ENCODE results near the gene SKI.
A peak's percentile ranks its signal among the peaks of the same experiment; 100 is the strongest.
"Not testable (repeated sequence)": the region's sequence is repeated elsewhere in the genome, so short reads cannot be mapped to it uniquely, and the experiment has no call there.

The SKI gene

DNA sequence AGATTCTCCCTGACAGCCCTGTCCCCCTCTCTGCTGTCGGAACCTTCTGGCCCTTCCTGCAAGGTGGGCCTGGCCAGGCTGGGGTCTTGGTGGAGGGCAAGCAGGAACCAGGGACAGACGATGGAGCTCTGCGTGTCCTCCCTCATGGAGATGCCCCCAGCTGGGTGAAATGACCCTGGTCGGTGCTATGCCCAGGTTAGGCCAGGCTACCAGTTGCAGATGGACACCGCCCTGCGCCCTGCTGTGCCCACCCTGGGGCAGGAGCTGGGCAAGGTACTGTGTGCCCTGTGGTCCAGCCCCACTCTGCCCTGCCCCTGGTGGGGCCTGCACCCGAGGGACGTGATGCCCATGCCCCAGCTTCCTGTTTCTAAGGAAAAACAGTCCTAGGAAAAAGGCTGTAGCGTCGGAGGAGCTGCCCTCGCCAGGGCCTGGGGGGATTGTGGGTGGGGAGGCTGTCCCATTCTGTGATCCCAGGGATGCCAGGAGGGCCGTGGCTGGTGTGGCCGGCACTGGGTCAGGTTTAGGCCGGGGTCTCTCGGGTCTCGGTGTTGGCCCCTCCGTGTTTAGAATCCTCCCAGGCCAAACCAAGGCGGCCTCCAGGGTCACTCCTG is 85.6 kb downstream of the SKI start:
- DNase-seq, result no peak

DNA sequence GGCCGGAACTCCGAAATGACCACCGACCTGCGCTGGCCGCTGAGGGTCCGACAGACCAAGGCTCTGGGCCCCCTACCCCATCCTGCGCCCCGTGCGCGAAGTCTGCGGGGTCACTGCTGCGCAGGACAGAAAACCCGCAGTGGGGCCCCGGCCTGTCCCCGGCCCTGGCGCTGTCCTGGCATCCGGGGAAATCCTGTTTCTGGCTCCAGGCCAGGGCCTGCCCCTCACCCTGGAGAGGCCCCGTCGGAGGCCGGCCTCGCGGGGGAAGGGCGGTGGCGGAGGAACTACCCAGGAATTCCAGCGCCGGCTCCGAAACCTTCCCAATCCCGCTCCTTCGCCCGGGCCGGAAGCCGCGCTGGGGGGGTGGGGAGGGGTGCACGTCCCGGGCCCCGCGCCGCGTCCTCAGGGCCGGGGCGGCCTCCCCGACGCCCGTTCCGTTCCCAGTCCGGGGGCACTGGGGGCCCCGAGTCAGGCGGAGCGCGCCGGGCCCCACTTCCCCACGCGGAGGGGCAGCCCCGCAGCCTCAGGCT is 86.2 kb downstream of the SKI start:
- no peak for DNase-seq

GRCh38 chr1:2314803-2315673 is 86.9 kb downstream of the SKI start:
- peak; percentile 41 for DNase-seq

DNA sequence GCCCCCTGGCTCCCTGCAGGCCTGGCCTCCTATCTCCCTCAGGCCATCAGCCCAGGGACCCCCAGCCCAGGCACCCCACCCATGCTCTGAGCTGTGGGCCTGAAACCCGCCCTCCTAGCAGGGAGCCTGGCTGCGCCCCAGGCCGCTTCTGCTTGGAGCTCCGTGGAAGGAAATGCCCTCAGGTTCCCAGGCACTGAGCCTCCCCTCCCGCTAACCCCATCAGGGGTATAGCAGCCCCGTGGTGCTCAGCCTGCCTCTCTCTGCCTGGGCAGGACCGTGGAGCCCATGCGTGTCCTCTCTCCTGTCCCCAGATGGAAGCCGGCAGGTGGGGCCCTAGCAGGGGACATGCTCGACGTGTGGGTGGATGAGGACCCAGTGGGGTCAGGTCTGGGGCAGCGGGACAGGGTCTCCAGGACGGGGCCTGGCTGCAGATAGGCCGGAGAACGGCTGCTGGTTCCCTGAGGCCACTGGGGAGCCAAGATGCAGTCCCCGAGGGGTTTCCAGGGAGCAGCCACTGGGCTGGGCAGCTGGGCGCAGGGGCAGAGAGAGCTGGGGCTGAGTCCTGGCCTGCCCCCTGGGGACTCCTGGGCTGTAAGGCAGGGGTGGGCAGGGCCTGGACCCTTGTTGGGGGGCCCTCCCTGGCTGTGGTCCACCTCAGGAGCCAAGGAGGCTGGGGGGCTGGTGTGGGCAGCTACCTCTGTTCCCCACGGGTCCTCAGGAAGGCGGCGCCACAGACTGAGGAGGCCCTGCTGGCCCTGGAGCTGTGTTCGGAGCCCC is 87.7 kb downstream of the SKI start:
- DNase-seq, result no peak

DNA sequence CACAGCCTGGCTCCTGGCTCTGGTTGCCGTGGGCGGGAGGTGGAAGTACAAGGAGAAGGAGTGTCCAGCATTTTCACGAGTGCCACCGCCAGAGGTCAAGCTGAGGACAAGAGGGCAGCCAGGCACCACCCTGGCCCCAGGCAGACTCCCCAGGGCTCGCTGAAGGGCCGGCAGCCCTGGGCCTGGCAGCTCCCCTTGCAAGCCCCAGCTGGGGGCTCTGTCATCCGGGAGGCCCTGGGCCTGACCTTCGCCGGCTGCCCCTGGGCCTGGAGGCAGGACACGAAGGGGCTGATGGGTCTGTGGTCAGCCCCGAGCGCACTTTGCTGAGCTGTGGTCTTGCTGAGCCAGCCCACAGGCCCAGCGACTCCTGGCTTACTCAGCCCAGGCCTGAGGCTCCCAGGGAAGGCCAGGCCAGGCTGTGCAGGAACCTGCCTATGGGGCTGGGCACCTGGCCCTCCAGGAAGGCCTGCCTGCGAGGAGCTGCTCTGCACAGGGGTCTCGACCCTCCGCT is 88.4 kb downstream of the SKI start:
- DNase-seq, result no peak

DNA sequence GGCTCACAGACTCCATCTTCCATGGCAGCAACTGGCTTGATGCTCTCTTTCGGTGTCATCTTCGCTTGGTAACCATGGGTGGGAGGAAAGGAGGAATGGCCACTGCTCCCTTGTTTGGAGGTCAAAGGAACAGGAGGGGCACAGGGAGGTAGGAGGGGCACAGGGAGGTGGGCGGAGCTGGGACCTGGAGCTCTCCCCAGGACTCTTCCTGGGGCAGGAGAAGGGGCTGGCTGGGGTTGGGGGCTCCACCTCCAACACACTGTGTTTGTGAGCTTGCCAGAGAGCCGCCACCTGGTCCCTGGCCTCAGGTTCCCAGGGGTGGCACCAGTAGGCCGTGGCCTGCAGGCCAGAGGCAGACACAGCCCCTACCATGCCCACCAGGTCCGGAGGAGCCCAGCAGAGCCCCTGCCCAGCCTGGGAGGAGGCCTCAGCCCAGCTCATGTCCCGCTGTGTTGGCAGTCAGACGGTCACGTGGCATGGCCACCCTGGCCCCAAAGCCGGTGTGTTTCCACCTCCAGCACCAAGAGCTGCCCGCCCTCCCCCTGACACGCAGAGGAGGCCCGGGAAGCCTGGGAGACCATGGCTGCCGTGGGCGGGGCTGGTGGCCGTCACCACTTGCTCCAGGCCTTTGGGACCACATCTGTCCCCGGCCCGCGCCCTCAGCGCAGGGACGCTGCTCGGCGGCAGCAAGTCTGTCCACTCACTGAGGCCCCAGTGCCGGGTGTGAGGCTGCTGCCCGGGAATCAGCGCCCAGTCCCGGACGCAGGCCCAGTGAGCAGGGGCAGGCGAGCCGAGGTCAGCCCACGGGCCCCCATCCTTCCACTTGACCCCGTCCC is 89.3 kb downstream of the SKI start:
- no peak for DNase-seq

- DNase-seq, result no peak
These were observed 90.5 kb downstream of the SKI start for GRCh38 chr1:2318314-2319278.

GRCh38 chr1:2319291-2319690 is 91.2 kb downstream of the SKI start:
- no peak for DNase-seq

DNA sequence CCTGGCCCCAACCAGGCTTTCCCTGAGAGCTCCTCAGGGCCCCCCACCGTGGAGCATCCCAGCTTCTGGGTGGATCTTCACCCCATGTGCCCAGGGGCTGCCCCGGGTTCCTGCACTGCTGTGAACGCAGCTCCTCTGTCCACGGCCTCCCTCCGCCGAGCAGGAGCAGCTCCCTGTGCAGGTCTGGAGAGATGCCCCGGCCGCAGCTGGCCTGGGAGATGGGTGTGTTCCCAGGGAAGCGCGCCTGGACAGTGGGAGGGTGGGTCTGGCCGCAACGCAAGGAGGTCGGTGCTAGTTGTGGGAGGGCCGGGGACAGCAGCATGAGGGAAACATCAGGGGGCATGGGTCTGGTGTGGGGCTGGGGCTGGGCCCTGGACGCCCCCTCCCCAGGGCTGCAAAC is 91.9 kb downstream of the SKI start:
- no peak for DNase-seq

- no peak for DNase-seq
These were observed 92.9 kb downstream of the SKI start for GRCh38 chr1:2320760-2321667.

DNA sequence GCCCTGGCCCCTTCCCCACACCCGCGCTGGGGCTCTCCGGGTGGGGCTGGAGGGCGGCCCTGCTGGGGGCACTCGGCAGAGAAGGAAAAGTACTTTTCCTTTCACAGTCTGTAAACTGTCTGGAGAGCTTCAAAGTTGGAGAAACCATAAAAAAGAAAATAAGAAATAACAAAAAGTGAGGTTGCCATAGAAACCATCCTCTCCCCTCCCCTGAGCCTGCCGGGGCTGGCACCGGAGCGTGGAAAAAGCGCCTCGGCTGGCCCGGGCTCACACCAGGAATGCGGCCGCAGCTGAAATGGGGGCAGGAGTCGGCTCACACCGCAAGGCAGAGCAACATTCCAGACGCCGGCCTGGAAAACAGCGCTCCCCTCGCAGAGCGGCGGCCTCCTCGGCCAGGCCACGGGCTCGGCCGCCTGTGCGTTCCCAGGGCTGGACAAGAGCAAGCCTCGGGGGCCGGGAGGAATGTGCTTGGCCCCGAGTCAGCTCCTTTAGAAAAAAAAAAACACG is 94.0 kb downstream of the SKI start:
- no peak for DNase-seq

GRCh38 chr1:2322581-2323211 is 94.6 kb downstream of the SKI start:
- no peak for DNase-seq

DNA sequence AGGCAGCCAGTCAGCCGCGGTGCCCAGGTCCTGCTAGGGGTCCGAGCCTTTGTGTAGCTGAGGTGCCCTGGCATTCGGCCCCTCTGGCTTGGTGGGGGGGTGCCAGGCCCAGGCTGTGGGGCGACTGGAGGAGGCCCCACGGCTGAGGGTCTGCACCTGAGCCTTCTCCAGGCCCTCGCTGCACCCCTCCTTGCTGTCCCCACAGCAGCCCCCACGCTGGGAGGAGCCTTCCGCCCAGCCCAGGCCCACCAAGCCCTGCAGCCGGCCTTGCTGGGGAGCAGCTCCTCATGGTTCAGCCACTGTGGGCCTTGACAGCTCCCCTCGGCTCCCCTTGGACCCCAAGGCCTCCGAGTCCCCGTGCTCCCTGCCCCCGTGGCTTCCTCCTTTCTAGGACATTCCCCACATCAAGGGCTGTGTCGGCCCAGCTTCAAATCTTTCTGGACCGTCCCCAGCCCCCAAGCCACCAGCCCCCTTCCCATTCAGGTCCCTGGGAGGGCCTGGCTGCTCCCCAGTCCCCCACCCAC is 95.4 kb downstream of the SKI start:
- no peak for DNase-seq

DNA sequence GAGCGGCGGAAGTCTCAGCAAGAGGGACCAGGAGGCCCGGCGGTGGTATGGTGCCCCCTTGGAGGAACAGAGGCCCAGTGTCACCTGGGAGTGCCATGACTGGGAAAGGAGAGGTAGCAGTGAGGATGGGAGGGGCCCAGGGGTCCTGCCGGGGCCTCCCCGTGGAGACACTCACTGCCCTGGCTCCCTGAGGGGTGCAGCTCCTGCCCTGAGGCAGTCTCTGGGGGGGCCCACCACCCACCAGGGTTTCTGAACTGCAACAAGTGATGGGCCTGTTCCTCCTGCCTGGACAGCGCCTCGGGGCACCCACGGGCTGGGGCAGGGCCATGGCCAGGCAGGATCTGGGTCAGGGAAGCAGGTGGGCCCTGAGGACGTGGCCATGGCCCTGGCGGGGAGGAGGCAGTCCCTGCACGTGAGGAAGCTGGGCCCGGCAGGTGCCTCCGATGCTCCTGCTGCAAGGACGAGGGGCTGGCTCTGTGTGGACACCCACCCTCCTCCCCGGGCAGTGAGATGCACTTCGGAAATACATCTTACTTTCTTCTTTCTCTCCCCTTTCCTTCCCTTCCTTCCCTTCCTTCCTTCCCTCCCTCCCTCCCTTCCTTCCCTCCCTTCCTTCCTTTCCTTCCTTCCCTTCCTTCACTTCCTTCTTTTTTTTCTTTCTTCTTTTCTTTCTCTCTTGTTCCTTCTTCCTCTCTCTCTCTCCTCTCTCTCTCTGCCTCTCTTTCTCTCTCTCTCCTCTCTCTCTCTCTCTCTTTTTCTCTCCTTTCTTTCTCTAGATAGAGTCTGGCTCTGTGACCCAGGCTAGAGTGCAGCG is 96.6 kb downstream of the SKI start:
- DNase-seq, result no peak

DNA sequence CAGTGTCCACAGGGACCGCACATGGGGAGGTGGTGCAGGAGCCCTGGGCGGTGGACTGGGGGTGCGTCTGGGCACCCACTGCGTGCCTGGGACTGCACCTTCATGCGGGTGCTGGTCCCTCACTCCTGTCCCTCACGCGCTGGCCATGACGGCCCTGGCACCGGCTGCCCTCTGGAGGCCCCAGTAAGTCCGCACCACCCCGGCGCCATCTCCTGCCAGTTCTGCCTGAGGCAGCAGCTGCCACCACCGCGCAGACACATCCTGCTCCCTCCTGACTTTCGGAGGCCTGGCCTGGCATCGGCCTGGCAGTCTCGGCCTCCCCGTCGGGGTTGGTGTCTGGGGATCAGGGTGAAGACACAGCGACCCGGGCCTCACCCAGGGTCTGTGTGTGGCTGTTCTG is 98.4 kb downstream of the SKI start:
- no peak for DNase-seq

- not testable (repeated sequence) for DNase-seq
These were observed 99.0 kb downstream of the SKI start for GRCh38 chr1:2327162-2327561.

DNA sequence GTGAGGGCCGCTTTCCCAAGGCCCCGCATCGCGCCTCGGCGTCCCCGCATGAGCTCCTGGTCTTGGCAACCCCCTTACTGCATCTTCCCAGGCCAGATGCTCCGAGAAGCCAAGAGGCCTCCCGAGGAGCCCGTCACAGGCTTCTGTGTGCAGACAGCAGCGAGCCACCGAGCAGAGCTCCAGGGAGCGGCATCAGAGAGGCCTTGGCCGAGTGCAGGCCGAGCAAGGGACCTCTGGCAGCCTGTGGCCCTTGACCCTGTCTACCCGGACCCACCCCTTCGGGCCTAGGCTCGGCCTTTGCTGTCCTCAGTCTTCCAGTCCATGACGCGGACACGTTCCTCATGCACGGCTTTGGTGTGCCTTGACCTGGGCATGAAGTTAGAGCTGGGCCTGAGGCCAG is 99.7 kb downstream of the SKI start:
- DNase-seq, result no peak
